IPS-20b (cell line): ENCODE results near the gene NTMT2.

ENCODE experiments used
- H3K27ac ChIP-seq: one replicate; pipeline ENCODE4 v1.5.1; 2013; ENCODE audit warnings: low read length
- H3K27me3 ChIP-seq: 2 replicates; pipeline ENCODE4 v1.6.1; 2013; ENCODE audit warnings: mild to moderate bottlenecking, low read length, inconsistent platforms; ENCODE audit not compliant: insufficient read depth
- H3K36me3 ChIP-seq: 2 replicates; pipeline ENCODE4 v1.6.1; 2013; ENCODE audit warnings: low read depth, mild to moderate bottlenecking, inconsistent platforms, low read length, moderate library complexity; ENCODE audit not compliant: insufficient read depth
- H3K4me1 ChIP-seq: 2 replicates; pipeline ENCODE4 v1.6.1; 2013; ENCODE audit warnings: mild to moderate bottlenecking, control low read depth, inconsistent platforms, low read length, moderate library complexity; ENCODE audit not compliant: insufficient read depth
- H3K4me3 ChIP-seq: 2 replicates; pipeline ENCODE4 v1.5.1; 2013; ENCODE audit warnings: mild to moderate bottlenecking, low read length, inconsistent platforms
- H3K9ac ChIP-seq: 2 replicates; pipeline ENCODE4 v1.6.1; 2013; ENCODE audit warnings: low read depth, mild to moderate bottlenecking, inconsistent platforms, low read length, moderate library complexity
- H3K9me3 ChIP-seq: 2 replicates; pipeline ENCODE4 v1.6.1; 2013; ENCODE audit warnings: mild to moderate bottlenecking, low read depth, low read length, inconsistent platforms; ENCODE audit not compliant: insufficient read depth

NTMT2 gene

DNA sequence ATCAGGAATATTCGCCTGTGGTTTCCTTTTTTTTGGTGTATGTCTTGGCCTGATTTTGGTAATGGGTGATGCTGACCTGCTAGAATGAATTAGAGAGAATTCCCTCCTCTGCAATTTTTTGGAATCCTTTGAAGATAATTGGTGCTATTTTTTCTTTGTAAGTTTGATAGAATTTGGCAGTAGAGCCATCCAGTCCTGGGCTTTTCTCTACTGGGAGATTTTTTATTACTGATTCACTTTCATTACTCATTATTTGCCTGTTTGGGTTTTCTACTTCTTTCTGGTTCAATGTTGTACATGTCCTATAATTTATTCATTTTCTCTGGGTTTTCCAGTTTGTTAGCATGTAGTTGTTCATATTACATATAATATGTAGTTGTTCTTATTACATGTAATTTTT lies 48.7 kb downstream of the NTMT2 start:
- Histone ChIP-seq H3K36me3 (no peaks in the 10 kb centered on the region), H3K9ac (no peak overlapping the region), H3K4me1 (no peaks in the 10 kb centered on the region)

DNA sequence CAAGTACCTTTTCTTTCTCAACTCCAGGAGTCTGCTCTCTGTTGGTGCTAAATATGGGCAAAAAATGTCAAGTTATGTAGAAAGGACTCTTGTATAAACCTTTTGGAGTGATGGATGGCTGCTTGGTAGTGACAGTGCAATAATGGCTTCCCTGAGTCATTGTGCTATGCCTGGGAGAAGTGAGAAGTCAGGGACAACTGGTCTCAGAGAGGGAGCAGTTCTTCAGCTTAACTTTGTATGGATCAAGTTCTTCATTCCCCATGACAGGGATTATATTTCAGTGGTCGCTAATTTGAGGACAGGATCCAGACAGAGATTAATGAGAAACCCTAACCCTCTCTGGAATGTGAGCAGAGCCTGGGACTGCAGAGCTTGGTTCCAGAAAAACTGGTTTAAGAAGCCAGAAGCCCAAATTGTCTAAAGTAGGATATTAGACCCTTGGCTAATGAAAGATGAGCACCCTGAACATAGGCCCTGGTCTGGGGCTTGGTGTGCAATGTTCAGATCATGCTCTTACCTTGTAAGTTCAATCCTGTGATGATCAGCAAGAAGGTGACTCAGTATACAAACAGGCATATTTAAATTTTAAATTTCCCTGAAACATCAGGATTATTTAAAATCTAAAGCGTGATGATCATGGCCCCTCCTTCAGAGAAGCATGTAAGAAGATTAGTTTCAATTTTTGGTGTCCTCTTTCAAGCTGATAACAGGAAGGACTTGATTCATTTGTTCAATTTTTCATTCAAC lies 50.9 kb downstream of the NTMT2 start:
- H3K36me3 ChIP-seq, result no peaks in the 10 kb centered on the region
- H3K9me3 ChIP-seq, result no peaks in the 10 kb centered on the region
- no peaks in the 10 kb centered on the region for H3K27me3 ChIP-seq
- H3K4me1 ChIP-seq, result no peaks in the 10 kb centered on the region
- H3K27ac ChIP-seq, result no peak overlapping the region
- H3K4me3 ChIP-seq, result no peak overlapping the region
- H3K9ac ChIP-seq, result no peak overlapping the region

More for the DNA sequence above, 48.7 kb downstream of the NTMT2 start:
- H3K27ac ChIP-seq, result no peak overlapping the region
- H3K9me3 ChIP-seq, result peaks cover 3% of the 10 kb centered on the region; the same call in 1 of the 2 replicates
- H3K27me3 ChIP-seq, result no peaks in the 10 kb centered on the region
- H3K4me3 ChIP-seq, result no peak overlapping the region

DNA sequence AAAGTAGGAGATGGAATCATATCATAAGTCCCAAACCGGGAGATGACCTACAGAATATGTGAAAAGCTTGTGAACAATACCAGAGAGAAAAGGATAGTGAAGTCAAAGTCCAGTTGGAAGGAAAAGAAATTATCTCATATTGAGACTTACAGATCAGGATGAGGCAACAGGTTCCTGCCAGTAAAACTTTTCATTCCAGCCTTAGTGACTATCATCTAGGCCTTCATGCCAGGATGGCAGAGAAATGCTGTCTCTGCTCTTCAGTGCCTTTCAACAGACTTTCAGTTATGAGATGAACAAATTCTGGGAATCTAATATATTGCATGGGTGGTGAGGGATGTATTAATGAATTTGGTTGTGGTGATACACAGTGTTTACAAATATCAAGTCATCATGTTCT lies 52.3 kb downstream of the NTMT2 start:
- Histone ChIP-seq H3K9me3 (no peaks in the 10 kb centered on the region), H3K4me1 (no peaks in the 10 kb centered on the region), H3K4me3 (no peak overlapping the region), H3K9ac (no peak overlapping the region), H3K27me3 (no peaks in the 10 kb centered on the region), H3K36me3 (no peaks in the 10 kb centered on the region), H3K27ac (no peak overlapping the region)

DNA sequence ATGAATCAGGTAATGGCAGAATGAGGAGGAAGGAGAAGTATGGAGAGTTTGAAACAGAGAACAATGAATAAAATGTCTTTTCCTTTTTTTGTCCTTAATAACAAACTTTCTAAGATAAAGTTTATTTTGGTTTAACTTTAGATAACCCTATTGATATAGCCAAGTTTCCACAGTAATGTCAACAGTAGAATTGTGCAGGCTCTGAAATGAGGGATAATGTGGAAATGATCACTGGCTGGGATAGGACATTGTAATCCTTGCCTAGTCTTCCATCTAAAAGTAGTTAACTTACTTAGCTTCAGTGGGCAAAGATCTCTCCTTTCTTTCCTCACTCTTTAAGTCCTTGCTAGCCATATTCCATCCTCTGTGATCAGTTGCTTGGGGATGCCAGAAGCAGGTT lies 52.8 kb downstream of the NTMT2 start:
- no peak overlapping the region for H3K4me3 ChIP-seq
- no peaks in the 10 kb centered on the region for H3K27me3 ChIP-seq
- no peaks in the 10 kb centered on the region for H3K36me3 ChIP-seq
- H3K4me1 ChIP-seq, result no peaks in the 10 kb centered on the region
- H3K27ac ChIP-seq, result no peak overlapping the region
- H3K9ac ChIP-seq, result no peak overlapping the region
- no peaks in the 10 kb centered on the region for H3K9me3 ChIP-seq

DNA sequence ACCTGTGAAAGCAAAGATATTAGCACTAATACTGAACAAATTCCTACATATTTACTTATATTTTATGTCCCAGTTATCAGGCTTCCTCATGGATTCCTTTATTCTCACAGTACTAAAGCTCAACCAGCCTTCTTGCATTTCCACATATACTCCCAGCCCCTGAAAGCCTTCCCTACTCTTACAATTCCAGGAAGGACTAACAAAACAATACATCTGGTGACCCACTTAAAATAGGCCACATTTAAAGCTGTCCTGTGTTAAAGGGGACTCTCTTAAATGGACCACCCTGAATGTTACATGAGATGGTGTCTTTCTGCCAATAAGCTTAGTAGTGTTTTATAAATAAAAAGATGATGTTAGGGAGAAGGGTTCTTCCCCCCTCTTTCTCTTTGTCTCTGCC lies 54.4 kb downstream of the NTMT2 start:
- Histone ChIP-seq H3K9ac (no peak overlapping the region), H3K36me3 (no peaks in the 10 kb centered on the region), H3K4me3 (no peak overlapping the region), H3K9me3 (no peaks in the 10 kb centered on the region), H3K4me1 (peaks cover 9% of the 10 kb centered on the region; the same call in 1 of the 2 replicates), H3K27me3 (no peaks in the 10 kb centered on the region), H3K27ac (no peak overlapping the region)

DNA sequence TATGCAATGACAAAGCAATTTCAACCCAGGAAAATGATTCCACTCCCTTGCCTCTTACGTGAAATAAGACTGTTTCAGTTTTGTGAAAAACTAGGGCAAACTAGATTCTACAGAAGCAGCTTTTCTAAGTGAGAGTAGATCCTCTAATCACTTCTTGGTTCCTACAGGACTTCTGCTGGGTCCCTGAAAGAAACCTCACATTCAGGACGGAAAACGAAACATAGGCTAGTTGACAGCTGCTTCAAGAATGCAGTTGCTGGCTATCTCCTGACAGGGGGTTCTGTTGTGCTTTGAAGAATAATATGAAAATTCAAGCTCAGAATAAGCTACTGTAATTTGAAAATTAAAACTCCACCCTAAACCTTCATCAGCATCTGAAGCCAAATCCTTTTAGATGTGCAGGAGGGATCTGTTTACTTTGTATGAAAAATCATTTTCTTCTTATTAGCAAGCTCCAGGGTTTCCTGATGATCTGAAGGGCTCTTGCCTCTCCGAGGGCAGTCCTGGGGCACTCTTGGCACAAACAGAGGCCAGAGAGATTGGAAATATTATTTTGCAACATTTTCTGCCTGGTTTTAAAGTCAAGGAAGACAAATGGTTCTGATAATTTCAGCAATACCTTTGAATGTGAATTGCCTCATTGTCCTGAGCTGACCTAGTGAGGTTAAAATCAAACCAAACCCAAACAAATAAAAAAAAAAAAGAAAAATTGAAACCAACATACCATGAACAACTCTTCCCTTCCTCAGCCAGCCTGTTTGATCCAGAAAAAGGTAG lies 55.0 kb downstream of the NTMT2 start:
- Histone ChIP-seq H3K4me3 (no peak overlapping the region), H3K27ac (no peak overlapping the region), H3K9ac (no peak overlapping the region), H3K4me1 (peaks cover 9% of the 10 kb centered on the region; the same call in 1 of the 2 replicates), H3K9me3 (no peaks in the 10 kb centered on the region), H3K27me3 (no peaks in the 10 kb centered on the region), H3K36me3 (no peaks in the 10 kb centered on the region)

DNA sequence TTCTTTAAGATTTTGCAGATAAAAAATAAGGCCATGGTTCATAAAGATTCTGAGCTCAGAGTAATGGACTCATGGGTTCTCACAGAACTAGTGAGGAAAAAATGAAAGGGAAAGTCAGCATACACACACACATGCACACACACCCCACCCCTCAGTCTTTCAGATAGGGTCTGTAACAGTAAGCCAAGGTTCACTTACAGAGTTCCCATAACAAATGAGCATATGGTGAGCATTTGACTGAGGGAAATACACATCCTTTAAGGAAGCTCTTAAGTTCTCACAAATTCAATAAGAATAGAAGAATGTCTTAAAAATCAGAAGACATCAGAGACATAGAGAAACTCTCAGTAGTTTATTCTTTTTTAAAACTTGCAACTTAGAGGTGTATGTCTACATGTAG lies 57.9 kb downstream of the NTMT2 start:
- Histone ChIP-seq H3K27ac (no peak overlapping the region), H3K9ac (no peak overlapping the region), H3K36me3 (no peaks in the 10 kb centered on the region), H3K9me3 (peaks cover 16% of the 10 kb centered on the region), H3K27me3 (no peaks in the 10 kb centered on the region), H3K4me3 (no peak overlapping the region), H3K4me1 (peaks cover 9% of the 10 kb centered on the region; the same call in 1 of the 2 replicates)

DNA sequence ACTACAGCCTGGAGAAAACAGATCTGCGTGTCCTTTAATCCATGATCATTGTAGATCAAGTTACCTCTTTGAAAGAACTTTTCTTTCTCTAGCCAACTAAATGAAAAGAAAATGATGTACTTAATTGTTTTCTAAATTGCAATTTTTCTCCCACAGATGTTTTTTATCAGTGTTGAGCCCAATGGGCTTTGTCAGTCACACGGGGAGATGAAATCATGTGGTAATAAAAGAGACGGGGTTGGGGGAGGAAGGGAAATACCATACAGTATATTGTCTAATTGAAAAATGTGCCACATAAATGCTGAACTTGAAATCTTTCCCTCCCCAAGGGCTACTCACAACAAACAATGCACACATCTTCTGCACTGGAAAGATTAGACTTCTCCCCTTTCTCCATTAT lies 58.4 kb downstream of the NTMT2 start:
- H3K36me3 ChIP-seq, result no peaks in the 10 kb centered on the region
- peaks cover 16% of the 10 kb centered on the region for H3K9me3 ChIP-seq
- no peak overlapping the region for H3K9ac ChIP-seq
- peaks cover 9% of the 10 kb centered on the region; the same call in 1 of the 2 replicates for H3K4me1 ChIP-seq
- no peak overlapping the region for H3K27ac ChIP-seq
- no peak overlapping the region for H3K4me3 ChIP-seq
- H3K27me3 ChIP-seq, result no peaks in the 10 kb centered on the region

DNA sequence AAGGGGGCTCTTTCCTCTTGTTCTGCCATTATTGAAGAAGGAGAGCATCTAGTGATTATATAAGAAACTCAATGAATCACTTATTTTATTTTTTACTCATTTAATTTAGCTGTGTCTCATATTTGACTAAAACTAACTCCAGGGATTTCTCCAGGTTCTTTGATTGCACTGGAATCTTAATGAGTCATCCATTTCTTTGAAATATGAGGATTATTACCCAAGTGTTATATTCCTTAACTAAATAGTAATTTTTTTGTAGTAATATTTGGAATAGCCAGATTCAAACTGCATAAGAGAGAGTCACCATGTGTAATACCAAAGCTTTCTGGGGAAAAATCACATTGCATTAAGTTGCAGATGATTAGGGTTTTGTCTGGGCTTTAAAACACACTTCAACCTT lies 59.5 kb downstream of the NTMT2 start:
- H3K9ac ChIP-seq, result no peak overlapping the region
- no peaks in the 10 kb centered on the region for H3K27me3 ChIP-seq
- H3K4me3 ChIP-seq, result no peak overlapping the region
- H3K36me3 ChIP-seq, result no peaks in the 10 kb centered on the region
- peaks cover 9% of the 10 kb centered on the region; the same call in 1 of the 2 replicates for H3K4me1 ChIP-seq
- H3K9me3 ChIP-seq, result peaks cover 16% of the 10 kb centered on the region
- no peak overlapping the region for H3K27ac ChIP-seq

DNA sequence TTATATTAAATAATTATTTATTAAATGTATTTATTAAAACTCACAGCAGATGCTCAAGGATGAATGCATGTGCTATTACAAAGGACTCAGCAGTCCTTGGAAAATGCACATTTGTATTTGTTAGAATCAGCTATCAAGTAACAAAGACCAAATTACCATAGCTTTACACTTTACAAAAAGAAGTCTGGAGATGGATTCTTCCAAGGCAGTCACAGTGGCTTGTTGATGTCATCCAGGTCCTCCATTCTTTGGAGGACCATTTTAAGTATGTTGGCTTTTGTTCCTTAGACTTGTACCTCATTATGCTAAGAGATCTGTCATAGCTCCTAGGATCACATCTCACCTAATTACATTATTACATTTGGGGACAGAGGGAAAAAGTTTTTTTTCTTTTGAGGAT lies 63.4 kb downstream of the NTMT2 start:
- Histone ChIP-seq H3K36me3 (no peaks in the 10 kb centered on the region), H3K27ac (no peak overlapping the region), H3K4me3 (no peak overlapping the region), H3K9ac (no peak overlapping the region), H3K27me3 (no peaks in the 10 kb centered on the region), H3K9me3 (peaks cover 16% of the 10 kb centered on the region), H3K4me1 (peaks cover 7% of the 10 kb centered on the region; the same call in 1 of the 2 replicates)

DNA sequence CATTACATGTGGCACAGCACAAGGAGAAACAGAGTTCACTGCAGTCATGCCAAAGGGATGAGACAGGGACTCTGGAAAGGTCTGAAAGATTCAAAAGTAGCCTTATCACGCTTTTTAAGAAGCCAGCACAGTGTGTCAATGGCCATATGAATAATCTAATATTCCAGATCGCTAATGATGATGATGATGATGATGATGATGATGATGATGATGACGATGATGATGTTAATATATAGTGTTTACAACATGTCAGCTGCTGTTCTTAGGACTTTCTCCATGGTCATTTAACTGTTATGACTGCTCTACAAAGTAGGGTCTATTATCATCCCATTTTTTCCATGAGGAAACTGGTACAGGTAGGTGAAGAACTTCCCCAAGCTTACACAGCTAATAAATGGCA lies 64.4 kb downstream of the NTMT2 start:
- Histone ChIP-seq H3K4me3 (no peak overlapping the region), H3K27ac (no peak overlapping the region), H3K27me3 (no peaks in the 10 kb centered on the region), H3K9me3 (peaks cover 16% of the 10 kb centered on the region), H3K9ac (no peak overlapping the region), H3K36me3 (no peaks in the 10 kb centered on the region), H3K4me1 (no peaks in the 10 kb centered on the region)

DNA sequence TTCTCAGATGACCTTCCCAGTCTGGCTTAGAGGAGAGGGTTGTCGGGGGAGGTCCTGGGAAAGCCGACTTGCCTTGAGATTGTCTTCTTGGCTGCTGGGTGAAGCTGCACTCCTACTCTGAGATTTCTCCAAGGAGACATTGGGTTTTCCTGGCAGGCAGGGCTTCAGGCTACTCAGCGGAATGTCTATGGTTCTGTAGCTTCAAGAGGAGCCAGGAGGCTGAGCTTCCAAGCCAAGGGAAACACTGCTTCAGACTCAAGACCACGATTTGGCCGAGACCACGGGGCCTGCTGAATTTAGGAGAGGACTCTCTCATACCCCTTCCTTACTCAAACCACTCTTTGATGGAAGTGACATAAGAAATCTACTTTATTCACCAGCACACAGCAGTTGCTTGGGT lies 67.8 kb downstream of the NTMT2 start:
- Histone ChIP-seq H3K4me1 (no peaks in the 10 kb centered on the region), H3K27me3 (no peaks in the 10 kb centered on the region), H3K36me3 (no peaks in the 10 kb centered on the region), H3K4me3 (no peak overlapping the region), H3K27ac (no peak overlapping the region), H3K9me3 (no peaks in the 10 kb centered on the region), H3K9ac (no peak overlapping the region)
